ENCODE data around the gene SENP3. TPM values are rescaled to one million over a fixed set of nuclear protein-coding genes. Genes with fewer than 3 reads are reported as not detected.

The SENP3 gene
- total RNA-seq, 1 donor = 75.1 TPM

- no peak overlapping the region for H3K4me3 ChIP-seq (ENCODE audit: low read depth, low read length)
- TF ChIP-seq CTCF (IDR thresholded peaks at IDR 0.05; ENCODE audit: insufficient read depth, low read depth, low read length) = no peak
- no peak for DNase-seq (ENCODE audit: low read depth)
Observed at GRCh38 chr17:7606280-7606679, 44.6 kb downstream of the SENP3 start.

DNA sequence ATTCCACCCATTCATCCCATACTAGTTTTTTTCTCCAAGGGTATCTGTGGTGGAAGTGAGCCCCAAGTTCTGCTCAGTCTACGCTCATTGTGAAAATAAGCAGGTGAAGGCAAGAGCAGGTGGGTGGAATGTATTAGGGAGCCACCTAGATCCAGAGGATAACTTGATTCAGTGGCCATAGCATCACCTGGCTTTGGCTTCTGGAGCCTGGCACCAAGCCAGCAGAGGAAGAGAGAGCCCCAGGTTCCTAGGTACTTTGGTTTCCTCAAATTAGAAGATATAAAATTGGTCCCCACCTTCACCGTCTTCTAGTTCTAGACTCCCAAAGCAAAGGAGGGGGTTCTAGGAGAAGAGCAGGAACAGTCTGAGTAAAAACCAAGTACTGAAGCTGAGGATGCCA, 48.9 kb downstream of the SENP3 start:
- H3K4me3 ChIP-seq (ENCODE audit: low read depth, low read length) = no peak overlapping the region
- TF ChIP-seq CTCF (IDR thresholded peaks at IDR 0.05; ENCODE audit: insufficient read depth, low read depth, low read length) = no peak
- no peak for DNase-seq (ENCODE audit: low read depth)

DNA sequence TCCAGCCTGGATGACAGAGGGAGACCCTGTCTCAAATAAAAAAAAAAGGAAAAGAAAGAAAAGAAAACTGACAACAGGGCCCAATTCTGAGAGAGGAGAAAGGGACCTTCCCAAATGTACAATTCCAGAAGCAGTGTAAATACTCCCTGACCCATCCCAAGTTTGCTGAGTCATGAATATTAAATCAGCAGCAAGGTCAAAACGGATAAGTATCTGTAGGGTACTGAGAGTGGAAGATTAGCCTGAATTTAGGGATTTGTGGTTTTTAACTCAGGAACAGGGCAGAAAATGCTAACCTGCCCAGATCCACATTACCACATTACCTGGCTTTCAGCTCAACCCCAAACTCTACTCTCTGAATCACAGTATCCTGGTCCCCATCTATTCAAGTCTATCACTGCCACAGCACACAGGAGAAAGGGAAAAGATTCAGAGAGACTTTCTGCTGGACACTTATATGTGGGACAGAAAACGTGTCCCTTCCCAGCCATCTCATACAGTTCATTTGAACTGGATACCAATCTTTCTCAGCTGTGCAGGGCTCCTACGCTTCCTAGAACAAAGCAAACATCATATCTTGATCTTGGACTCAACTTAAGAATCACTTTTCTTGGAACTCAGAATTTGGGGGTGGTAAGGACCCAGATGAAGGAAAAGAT, 50.0 kb downstream of the SENP3 start:
- H3K4me3 ChIP-seq (ENCODE audit: low read depth, low read length) = peak overlapping the region; percentile 12
- no peak for TF ChIP-seq CTCF (IDR thresholded peaks at IDR 0.05; ENCODE audit: insufficient read depth, low read depth, low read length)
- peak; percentile 36 for DNase-seq (ENCODE audit: low read depth)

DNA sequence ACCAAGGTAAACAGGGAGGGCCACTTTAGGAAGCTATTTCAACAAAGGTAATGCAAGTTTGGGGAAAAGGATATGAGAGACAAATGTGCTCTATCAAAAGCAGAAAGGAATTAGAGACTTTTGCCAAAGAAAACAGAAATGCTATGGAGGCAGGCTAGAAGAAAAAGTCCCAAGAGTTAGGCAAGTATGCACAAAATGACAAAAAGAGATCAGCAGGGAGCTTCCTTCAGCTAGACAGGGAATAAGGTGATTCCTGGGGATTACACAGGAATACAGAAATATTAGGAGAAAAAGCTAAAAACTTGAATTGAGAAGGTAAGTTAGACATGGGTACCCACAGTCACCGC, 50.5 kb downstream of the SENP3 start:
- H3K4me3 ChIP-seq (ENCODE audit: low read depth, low read length) = no peak overlapping the region
- no peak for TF ChIP-seq CTCF (IDR thresholded peaks at IDR 0.05; ENCODE audit: insufficient read depth, low read depth, low read length)
- no peak for DNase-seq (ENCODE audit: low read depth)

- peak; percentile 20 for TF ChIP-seq CTCF (IDR thresholded peaks at IDR 0.05; ENCODE audit: insufficient read depth, low read depth, low read length)
- peak overlapping the region; percentile 88 for H3K4me3 ChIP-seq (ENCODE audit: low read depth, low read length)
- peak; percentile 37 for DNase-seq (ENCODE audit: low read depth)
Observed at GRCh38 chr17:7613769-7614424, 52.2 kb downstream of the SENP3 start.

- peak; percentile 62 for TF ChIP-seq CTCF (IDR thresholded peaks at IDR 0.05; ENCODE audit: insufficient read depth, low read depth, low read length)
- H3K4me3 ChIP-seq (ENCODE audit: low read depth, low read length) = peak within 1 kb of the TSS; percentile 88
- DNase-seq (ENCODE audit: low read depth) = peak; percentile 100
Observed at GRCh38 chr17:7614425-7615264, 52.9 kb downstream of the SENP3 start, which contains the start of gene FXR2. TSS of gene FXR2 (minus strand) at chr17:7614897. CDS start at chr17:7614532, 365 bp downstream.
